Mesodermal cell (in vitro differentiated cells): ENCODE measurements around the gene CCDC188.

Experiments used
- H3K27ac ChIP-seq: 2 replicates; pipeline ENCODE4 v1.7.0; 2013; ENCODE audit warnings: mild to moderate bottlenecking, low read depth, low read length, moderate library complexity; ENCODE audit not compliant: severe bottlenecking
- H3K36me3 ChIP-seq: 2 replicates; pipeline ENCODE4 v1.7.1; 2013; ENCODE audit warnings: mild to moderate bottlenecking, low read length, moderate library complexity; ENCODE audit not compliant: control insufficient read depth, insufficient read depth
- H3K4me1 ChIP-seq: one replicate; pipeline ENCODE4 v1.7.1; 2013; ENCODE audit warnings: mild to moderate bottlenecking, low read length; ENCODE audit not compliant: insufficient read depth, control insufficient read depth, poor library complexity, severe bottlenecking
- H3K4me3 ChIP-seq: 2 replicates; pipeline ENCODE4 v1.7.0; 2013; ENCODE audit warnings: low read length, control low read depth, mild to moderate bottlenecking; ENCODE audit not compliant: insufficient read depth, poor library complexity, severe bottlenecking; ENCODE audit errors: extremely low read depth
- H3K9me3 ChIP-seq: 2 replicates; pipeline ENCODE4 v1.7.1; 2013; ENCODE audit warnings: mild to moderate bottlenecking, low read length, moderate library complexity; ENCODE audit not compliant: control insufficient read depth
- WGBS, 2 experiments: methylation state at CpG; one replicate each; pipeline ENCODE4 v1.1.5; 2013; ENCODE audit warnings: missing lambda C conversion rate in 2 of 2; ENCODE audit not compliant: insufficient coverage in 2 of 2; 5-methylcytosine and 5-hydroxymethylcytosine counted together

Gene CCDC188

DNA sequence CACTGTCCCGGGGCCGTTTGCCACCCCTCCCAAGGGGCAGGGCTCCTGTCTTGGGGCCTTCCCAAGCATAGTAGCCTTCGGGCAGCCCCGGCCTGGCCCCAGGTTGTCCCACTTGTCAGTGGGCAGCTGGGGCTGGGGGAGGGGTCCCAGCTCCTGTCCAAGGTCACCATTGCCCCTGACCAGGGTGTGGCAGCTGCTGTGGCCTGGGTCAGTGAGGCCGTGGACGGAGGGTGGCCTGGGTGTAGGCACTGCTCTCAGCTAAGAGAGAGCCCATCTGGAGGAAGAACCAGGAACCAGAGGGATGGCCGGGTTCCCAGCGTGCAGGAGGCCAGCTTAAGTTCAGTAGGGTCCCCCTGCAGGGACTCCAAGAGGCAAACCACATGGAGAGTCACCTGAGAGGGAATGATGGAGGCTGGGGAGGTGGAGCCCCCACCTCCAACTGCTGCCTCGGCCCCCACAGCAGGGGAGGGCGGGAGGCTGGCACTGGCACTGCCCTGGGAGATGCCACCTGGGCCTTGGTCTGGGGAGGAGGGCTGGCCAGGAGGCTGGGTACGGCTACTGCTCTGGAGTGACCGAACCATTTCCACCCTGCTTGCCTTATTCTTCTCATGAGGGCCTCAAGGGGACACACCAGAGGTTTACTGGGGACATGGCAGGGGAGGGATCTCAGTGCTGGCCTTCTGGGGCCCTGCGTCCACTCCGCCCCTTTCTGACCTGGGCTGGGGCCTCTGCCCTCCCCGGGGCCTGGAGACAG lies 6.8 kb upstream of the CCDC188 start:
- Histone ChIP-seq H3K36me3 (no peaks in the 10 kb centered on the region), H3K4me3 (no peak overlapping the region), H3K9me3 (no peaks in the 10 kb centered on the region), H3K27ac (no peak overlapping the region), H3K4me1 (peaks cover 3% of the 10 kb centered on the region)
- 77 to 84% methylated on average over 7 to 8 of the region's 15 CpGs for WGBS, 2 experiments

GRCh38 chr22:20156611-20157429 lies 6.0 kb upstream of the CCDC188 start:
- H3K36me3 ChIP-seq = no peaks in the 10 kb centered on the region
- H3K9me3 ChIP-seq = no peaks in the 10 kb centered on the region
- no peak overlapping the region for H3K4me3 ChIP-seq
- H3K27ac ChIP-seq = no peak overlapping the region
- 55 to 58% methylated on average over 14 to 15 of the region's 17 CpGs for WGBS, 2 experiments
- H3K4me1 ChIP-seq = peaks cover 3% of the 10 kb centered on the region

- no peak overlapping the region for H3K4me3 ChIP-seq
- no peak overlapping the region for H3K27ac ChIP-seq
- H3K9me3 ChIP-seq = no peaks in the 10 kb centered on the region
- no peaks in the 10 kb centered on the region for H3K36me3 ChIP-seq
- peaks cover 3% of the 10 kb centered on the region for H3K4me1 ChIP-seq
- WGBS, 2 experiments = 84 to 89% methylated on average over 7 of the region's 7 CpGs
Observed at GRCh38 chr22:20156042-20156389, 5.2 kb upstream of the CCDC188 start.

DNA sequence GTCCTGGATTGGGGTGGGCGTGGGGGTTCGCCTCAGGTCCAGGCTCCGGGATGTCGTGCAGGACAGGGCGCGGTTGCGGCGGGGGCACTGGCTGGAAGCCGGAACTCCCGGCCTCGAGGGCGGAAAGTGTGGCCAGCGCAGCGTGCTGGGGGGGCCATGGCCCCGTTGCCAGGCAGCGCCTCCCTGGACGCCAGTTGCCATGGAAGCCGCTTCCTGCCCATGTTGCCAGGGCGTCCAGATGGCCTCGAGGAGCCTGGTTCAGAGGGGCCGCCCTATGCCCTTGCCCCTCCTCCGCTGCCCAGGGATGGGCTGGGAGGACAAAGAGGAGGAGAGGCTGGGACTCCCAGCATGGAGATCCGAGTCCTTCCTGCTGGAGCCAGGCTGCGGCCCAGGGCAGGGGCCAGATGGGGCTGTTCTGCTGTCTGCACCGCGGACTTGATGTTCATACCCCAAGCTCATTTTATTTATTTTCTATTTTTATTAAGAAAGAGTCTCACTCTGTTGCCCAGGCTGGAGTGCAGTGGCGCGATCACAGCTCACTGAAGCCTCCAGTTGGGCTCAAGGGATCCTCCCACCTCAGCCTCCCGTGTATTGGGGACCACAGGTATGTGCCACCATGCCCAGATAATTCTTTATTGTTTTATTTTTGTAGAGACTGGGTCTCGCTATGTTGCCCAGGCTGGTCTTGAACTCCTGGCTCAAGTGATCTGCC lies 4.6 kb upstream of the CCDC188 start:
- Histone ChIP-seq H3K9me3 (no peaks in the 10 kb centered on the region), H3K36me3 (no peaks in the 10 kb centered on the region), H3K4me1 (peaks cover 3% of the 10 kb centered on the region), H3K27ac (no peak overlapping the region), H3K4me3 (no peak overlapping the region)
- WGBS, 2 experiments = 81 to 91% methylated on average over 21 to 22 of the region's 30 CpGs

DNA sequence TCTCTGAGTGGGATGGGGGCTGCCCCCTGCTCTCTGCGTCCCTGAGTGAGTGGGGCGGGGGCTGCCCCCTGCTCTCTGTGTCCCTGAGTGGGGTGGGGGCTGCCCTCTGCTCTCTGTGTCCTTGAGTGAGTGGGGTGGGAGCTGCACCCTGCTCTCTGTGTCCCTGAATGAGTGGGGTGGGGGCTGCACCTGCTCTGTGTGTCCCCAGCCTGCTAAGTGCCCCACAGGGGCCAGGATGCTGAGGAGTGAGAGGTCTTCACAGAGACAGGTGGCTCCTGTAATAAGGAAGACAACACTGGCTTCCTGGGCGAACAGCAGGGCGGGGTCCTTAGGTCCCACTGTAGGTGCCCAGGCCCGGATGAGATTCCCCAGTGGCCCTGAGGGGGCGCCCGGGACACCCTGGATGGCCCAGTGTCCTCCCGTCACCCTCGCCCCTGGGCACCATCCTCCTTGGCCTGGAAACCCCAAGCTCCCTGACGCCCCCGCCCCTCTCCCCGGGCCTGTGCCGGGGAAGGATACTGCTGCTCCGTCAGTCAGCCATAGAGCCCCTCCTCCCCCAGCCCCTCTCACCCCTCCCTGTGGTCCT lies 3.8 kb upstream of the CCDC188 start:
- Histone ChIP-seq H3K36me3 (no peaks in the 10 kb centered on the region), H3K27ac (no peak overlapping the region), H3K4me1 (peaks cover 3% of the 10 kb centered on the region), H3K9me3 (no peaks in the 10 kb centered on the region), H3K4me3 (no peak overlapping the region)
- WGBS, 2 experiments = 75 to 86% methylated on average over 6 to 7 of the region's 14 CpGs

DNA sequence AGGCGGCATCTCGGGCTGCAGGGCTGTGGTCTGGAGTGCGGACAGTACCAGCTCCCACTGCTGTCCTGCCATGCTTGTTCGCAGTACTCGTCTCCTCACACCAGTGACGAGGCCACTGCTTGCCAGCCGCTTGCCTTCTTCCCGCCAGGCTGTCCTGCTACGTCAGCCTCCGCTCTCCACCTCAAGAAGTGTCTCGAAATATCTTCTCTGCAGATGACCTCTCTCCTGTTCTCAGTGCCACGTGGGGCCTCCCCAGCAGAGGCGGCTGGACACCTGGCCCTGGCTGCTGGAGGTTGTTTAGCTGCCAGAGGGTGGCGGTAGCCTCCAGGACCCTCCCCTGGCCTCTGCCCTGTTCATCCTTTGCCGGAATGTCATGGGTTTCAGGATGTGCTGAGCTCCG lies 3.1 kb upstream of the CCDC188 start:
- Histone ChIP-seq H3K9me3 (no peaks in the 10 kb centered on the region), H3K36me3 (no peaks in the 10 kb centered on the region), H3K4me3 (no peak overlapping the region), H3K4me1 (peaks cover 2% of the 10 kb centered on the region), H3K27ac (no peak overlapping the region)
- 76% methylated on average over 15 to 16 of the region's 16 CpGs for WGBS, 2 experiments

- 93 to 95% methylated on average over 8 to 14 of the region's 14 CpGs for WGBS, 2 experiments
- H3K4me1 ChIP-seq = no peaks in the 10 kb centered on the region
- H3K27ac ChIP-seq = no peak overlapping the region
- no peaks in the 10 kb centered on the region for H3K9me3 ChIP-seq
- H3K36me3 ChIP-seq = no peaks in the 10 kb centered on the region
- H3K4me3 ChIP-seq = no peak overlapping the region
Observed at GRCh38 chr22:20152464-20152890, 1.6 kb upstream of the CCDC188 start.

- Histone ChIP-seq H3K4me1 (no peaks in the 10 kb centered on the region), H3K36me3 (no peaks in the 10 kb centered on the region), H3K27ac (no peak overlapping the region), H3K4me3 (no peak overlapping the region), H3K9me3 (no peaks in the 10 kb centered on the region)
- WGBS, 2 experiments = 100% methylated on average over 2 to 3 of the region's 4 CpGs
Observed at GRCh38 chr22:20151276-20151588, 377 bp upstream of the CCDC188 start.

DNA sequence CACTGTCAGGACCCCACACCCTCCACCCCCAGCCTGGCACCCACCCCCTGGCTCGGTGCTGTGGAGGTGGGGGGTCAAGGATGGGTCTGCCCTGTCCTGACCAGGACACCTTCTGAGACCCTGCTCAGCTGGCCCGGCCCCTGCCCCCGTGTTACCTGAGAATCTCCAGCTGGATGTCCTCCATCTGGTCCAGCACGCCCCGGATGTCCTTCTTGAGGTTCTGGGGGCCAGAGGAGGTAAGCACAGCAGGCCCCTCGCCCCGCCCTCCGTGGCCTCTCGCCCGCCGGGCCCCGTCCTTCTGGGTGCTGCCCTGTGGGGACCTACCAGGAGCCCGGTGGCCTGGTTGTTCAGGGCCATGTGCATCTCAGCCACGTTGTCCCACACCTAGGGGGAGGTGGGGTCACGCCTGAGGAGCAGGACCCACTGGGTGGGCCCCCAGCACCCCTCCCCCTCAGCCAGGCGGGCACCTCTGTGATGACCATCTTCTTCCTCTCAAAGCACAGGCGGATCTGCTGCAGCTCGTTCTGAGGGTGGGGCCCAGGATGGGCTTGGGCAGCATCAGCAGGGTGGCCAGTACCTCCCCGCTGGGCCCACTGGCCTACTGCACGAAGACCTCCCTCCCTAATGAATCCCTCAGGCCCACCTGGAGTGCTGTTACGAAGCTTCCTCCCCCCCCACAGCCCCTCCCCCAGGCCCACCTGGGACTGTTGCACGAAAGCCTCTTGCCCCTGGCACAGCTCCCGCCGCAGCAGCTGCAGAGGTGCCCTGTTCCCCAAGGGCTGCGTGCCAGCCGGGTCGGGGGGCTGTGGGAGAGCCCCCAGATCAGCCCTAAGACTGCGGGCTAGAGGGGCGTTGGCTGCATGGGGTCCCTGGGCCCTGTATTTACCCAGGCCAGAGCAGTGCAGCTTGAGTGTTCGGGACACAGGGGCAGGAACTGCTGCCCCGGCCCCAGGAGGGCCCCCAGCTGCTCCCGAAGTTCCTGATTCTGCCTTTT lies 1.3 kb downstream of the CCDC188 start:
- Histone ChIP-seq H3K4me3 (no peak overlapping the region), H3K36me3 (peaks cover 4% of the 10 kb centered on the region), H3K27ac (no peak overlapping the region), H3K4me1 (no peaks in the 10 kb centered on the region), H3K9me3 (no peaks in the 10 kb centered on the region)
- WGBS, 2 experiments = 91 to 92% methylated on average over 16 to 27 of the region's 32 CpGs

- H3K9me3 ChIP-seq = no peaks in the 10 kb centered on the region
- H3K36me3 ChIP-seq = peaks cover 4% of the 10 kb centered on the region
- H3K27ac ChIP-seq = no peak overlapping the region
- H3K4me1 ChIP-seq = no peaks in the 10 kb centered on the region
- H3K4me3 ChIP-seq = no peak overlapping the region
- 96 to 98% methylated on average over 17 to 18 of the region's 18 CpGs for WGBS, 2 experiments
Observed at GRCh38 chr22:20148414-20148813, 2.4 kb downstream of the CCDC188 start.
